Left ventricle myocardium superior (tissue), 1 donor: ENCODE measurements around the gene FRAT2. TPM values are rescaled to one million over a fixed set of nuclear protein-coding genes. Genes with fewer than 3 reads are reported as not detected.
A peak's percentile ranks its signal among the peaks of the same experiment; 100 is the strongest.

Experiments
- ATAC-seq: fragments of 200-7000 bp; cut with Tn5 transposase; one replicate; pipeline ENCODE4 v1.9.1; 2020; ENCODE audit warnings: mild to moderate bottlenecking, moderate library complexity
- DNase-seq: peaks from one replicate; pipeline ENCODE4 v3.0.0-alpha.2; 2020
- intact Hi-C: fragments of 100-400 bp; cut with micrococcal nuclease; formaldehyde crosslinking; loops from one replicate; pipeline ENCODE4 v1.11.0; 2022
- total RNA-seq: library from RNA; stranded (reverse); fragmentation: NEBNext Ultra II Directional; extraction: Animal tissue kit (Norgen Biotek cat#: 25700); gene quantifications from one replicate; pipeline ENCODE4 v1.2.1, GENCODE V29; 2021
- donor health status: DM: no; HTN: yes; CAD: no; lungs with severe emphysema.

Gene FRAT2
- total RNA-seq, 1 donor from 2014 or later = 9.0 TPM

- intact Hi-C loops = no loop called here
- no peak for DNase-seq
- ATAC-seq = no peak
Measured at GRCh38 chr10:97329766-97330165, 4.8 kb downstream of the FRAT2 start.

GRCh38 chr10:97328646-97329453 is 5.7 kb downstream of the FRAT2 start:
- ATAC-seq (no peak), DNase-seq (no peak)
- intact Hi-C loops = no loop called here

- no peak for DNase-seq
- ATAC-seq = no peak
- intact Hi-C loops = no loop called here
Measured at GRCh38 chr10:97327348-97328294, 6.9 kb downstream of the FRAT2 start.

- no peak for DNase-seq
- ATAC-seq = no peak
- intact Hi-C loops = no loop called here
Measured at GRCh38 chr10:97325754-97326153, 8.8 kb downstream of the FRAT2 start.

- intact Hi-C loops = no loop called here
- ATAC-seq = no peak
- no peak for DNase-seq
Measured at GRCh38 chr10:97323501-97323900, 11.0 kb downstream of the FRAT2 start.

- ATAC-seq (no peak), DNase-seq (no peak)
- intact Hi-C loops = no loop called here
Measured at GRCh38 chr10:97321804-97322190, 12.7 kb downstream of the FRAT2 start.

GRCh38 chr10:97321032-97321803 is 13.3 kb downstream of the FRAT2 start:
- intact Hi-C loops = no loop called here
- DNase-seq = peak; percentile 64

GRCh38 chr10:97320480-97321031 is 14.0 kb downstream of the FRAT2 start:
- intact Hi-C loops = no loop called here
- DNase-seq = peak; percentile 36
- no peak for ATAC-seq

More at GRCh38 chr10:97321032-97321803, 13.3 kb downstream of the FRAT2 start:
- ATAC-seq = peak; percentile 10

- DNase-seq (peak; percentile 79), ATAC-seq (peak; percentile 57)
- intact Hi-C loops = no loop called here
Measured at GRCh38 chr10:97319671-97320479, 14.7 kb downstream of the FRAT2 start.

GRCh38 chr10:97318772-97319651 is 15.5 kb downstream of the FRAT2 start, which contains the start of gene FRAT1:
Gene FRAT1 (plus strand): TSS chr10:97319271. CDS start chr10:97319454, 183 bp downstream.
- ATAC-seq (peak; percentile 86), DNase-seq (peak; percentile 96)
- intact Hi-C loops = no loop called here

GRCh38 chr10:97314671-97315070 is 19.9 kb downstream of the FRAT2 start:
- intact Hi-C loops = no loop called here
- ATAC-seq (no peak), DNase-seq (no peak)

GRCh38 chr10:97312897-97313296 is 21.6 kb downstream of the FRAT2 start:
- intact Hi-C loops = no loop called here
- ATAC-seq = no peak
- no peak for DNase-seq

GRCh38 chr10:97311111-97311626 is 23.4 kb downstream of the FRAT2 start:
- DNase-seq (no peak), ATAC-seq (no peak)
- intact Hi-C loops = no loop called here

GRCh38 chr10:97307866-97308780 is 26.4 kb downstream of the FRAT2 start:
- DNase-seq = no peak

GRCh38 chr10:97307441-97307840 is 27.1 kb downstream of the FRAT2 start:
- no peak for DNase-seq
- intact Hi-C loops = no loop called here
- ATAC-seq = no peak

More at GRCh38 chr10:97307866-97308780, 26.4 kb downstream of the FRAT2 start:
- no peak for ATAC-seq
- intact Hi-C loops = no loop called here
